ENCODE data around the gene RTN4RL1.

RTN4RL1 gene, protein sequence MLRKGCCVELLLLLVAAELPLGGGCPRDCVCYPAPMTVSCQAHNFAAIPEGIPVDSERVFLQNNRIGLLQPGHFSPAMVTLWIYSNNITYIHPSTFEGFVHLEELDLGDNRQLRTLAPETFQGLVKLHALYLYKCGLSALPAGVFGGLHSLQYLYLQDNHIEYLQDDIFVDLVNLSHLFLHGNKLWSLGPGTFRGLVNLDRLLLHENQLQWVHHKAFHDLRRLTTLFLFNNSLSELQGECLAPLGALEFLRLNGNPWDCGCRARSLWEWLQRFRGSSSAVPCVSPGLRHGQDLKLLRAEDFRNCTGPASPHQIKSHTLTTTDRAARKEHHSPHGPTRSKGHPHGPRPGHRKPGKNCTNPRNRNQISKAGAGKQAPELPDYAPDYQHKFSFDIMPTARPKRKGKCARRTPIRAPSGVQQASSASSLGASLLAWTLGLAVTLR

DNA sequence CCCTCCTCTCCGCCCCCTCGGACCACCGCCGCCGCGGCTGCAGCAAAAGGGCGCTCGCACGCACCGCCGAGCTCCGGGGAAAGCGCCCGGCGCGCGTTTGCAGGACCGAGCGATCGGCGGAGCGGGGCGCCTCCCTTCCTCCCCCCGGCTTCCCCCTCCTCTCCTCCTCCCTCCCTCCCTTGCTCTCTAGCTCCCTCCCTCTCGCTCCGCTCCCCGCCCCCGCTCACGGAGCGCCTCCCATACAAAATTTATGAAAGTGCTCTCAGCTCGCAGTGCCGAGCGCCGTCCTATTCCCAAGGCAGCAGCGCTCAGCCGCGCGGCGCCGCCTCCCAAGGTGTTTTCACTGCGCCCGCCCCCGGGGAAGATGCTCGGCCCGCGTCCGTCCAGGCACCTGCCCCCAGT lies at the start of gene RTN4RL1:
Gene RTN4RL1 (minus strand): TSS at position 115 of the 402 bp plus-strand sequence. CDS start 469 bp downstream, outside the sequence.
- FAIRE-seq, result no peak

DNA sequence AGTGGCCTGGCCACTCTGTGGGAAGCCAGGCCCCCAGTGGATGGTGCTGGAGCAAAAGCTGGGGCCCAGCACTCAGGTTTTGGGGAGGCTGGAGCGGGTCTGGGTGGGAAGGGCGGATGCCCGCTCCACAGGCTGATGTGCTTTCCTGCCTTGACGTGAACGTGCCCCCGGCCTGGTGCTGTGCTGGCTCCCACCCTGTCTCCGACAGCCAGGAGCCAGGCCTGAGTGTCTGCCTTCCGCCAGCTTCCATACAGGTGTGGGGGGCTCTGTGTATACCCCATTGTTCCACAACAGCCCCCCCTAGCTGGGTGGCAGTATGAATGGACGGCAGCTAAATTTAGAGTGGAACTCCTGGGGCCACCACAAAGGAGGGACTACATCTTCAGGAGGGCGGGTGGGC lies 49.8 kb upstream of the RTN4RL1 start:
- no peak for FAIRE-seq

DNA sequence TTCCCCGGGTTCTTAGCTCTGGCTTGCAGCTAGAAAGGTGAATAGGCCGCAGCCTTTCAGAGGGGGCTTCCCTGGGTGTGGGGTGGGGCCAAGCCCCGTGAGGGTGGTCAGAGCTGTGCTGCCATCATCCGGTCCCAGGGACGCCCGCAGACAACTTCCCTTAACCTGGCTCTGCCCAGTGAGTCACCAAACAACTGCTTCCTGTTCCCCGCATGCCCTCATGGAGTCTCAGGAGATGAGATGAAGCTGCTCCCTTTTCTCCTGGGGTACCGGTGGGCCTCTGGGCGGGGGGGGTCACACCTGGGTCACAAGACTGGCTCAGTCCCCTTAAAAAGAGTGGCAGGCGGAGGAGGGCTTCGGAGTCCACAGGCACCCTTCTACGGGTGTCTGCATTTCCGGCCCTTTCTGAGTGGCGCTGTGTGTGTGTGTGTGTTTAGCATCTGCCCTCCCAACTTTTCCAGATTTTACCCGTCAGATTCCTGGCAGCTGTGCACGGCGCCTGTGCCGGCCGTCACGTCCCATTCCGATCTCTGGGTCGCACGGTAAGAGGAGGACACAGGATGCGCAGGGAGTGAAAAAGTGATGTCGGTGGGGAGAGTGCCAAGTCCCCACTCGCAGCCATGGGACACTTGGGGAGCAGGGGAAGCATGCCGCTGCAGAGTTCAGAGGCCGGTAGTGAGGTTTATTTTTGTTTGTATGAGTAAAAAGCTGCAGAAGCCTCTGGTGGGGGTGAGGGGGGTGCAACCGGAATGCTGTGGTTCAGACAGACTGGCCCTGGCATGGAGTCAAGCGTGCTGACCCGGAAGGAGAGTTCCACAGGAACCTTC lies 46.5 kb upstream of the RTN4RL1 start:
- no peak for FAIRE-seq

DNA sequence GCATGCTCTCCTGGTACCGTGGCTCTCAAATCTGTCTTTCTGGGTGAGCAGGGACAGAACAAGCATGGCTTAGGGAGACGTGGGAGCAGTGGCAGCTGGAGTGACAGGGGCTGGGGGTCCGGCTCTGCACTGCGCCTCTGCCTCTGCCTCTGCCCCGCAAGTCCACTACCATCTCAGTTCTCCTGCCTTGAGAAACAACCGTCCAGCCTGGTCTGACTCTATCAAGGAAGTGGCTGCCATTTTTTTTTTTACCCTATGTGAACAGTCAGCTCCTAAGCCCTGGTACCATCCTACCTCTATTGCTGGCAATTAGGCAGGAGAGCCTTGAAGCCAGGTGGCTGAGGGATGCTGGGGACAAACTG lies 45.9 kb upstream of the RTN4RL1 start:
- no peak for FAIRE-seq

DNA sequence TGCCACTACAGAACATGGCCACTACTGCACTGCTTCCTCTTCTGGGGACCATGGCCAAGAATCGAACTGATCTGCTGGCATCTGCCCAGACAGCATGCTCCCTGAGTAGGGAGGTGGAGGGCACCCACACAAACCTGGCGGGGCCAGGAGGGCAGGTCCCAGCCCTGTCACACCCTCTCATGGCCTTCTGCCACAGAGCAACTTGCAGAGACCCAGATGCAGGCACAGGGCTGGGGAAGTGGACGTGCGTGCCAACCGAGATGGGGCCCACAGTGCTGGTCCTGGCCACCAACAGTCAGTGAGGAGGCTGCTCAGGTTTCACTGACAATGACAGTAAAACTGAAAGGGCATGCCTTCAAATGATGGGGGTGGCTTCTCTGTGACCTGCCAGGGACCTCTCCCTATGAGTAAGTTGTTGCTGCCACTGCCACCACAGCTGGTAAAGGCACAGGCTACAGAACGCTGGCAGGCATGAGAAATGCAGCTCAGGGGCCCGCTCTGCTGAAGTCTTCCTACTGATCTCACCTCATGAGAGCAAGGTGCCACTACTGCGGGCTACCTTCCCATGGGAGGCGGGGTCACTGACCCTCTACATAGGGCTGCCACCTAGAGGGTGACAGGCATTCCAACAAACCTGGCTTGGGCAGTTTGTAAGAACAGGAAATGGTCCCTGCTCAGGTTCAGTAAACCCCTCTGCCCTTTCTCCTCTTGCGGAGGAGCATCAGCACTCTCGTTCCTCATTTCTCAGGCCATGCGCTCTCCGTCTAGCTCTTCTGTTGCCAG lies 45.3 kb upstream of the RTN4RL1 start:
- no peak for FAIRE-seq

DNA sequence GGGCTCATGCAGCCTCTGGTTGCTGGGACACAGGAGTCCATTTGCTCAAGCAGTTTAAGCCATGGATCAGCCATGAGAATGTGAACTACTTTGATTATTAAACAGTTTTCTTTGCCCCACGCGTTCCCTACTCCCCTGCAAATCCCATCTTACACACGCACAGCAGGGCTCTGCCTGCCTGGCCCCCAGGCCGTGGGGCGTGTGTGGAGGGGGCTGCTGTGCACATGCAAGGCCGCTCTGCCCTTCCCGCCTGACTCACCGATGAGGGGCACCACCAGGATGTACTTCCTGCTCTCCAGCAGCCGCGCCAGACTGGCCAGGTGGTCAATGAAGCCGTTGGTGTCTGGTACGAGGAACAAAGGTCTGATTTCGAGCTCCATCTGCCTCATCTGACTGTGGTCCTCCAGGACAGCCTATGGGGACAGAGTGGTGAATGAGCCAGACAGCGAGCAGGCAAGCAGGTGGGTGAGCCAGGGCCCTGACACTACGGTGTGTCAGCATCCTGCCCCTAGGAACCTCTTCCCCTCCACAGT lies 43.5 kb upstream of the RTN4RL1 start:
- FAIRE-seq, result no peak

DNA sequence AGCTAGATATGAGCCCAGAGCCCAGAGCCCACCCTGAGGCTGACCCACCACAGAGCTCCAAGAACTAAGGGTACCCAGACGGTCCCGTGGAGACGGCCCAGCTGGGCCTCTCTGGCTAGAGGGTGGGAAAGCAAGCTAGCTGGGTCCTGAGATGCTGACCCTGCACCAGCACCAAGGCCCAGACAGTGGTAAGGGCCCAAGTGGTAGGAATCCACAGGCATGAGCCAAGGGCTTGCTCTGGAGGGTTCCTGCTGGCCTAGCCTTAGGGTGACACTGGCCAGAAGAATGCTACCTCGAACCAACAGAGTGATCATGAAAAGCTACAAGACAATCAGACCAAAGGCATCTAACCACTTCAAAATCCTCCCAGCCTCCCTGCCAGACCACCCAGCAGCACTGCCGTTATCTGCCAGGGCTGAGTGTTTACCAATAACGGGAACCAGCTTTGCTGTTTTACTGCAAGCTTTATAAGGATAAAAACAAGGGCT lies 42.9 kb upstream of the RTN4RL1 start:
- no peak for FAIRE-seq

DNA sequence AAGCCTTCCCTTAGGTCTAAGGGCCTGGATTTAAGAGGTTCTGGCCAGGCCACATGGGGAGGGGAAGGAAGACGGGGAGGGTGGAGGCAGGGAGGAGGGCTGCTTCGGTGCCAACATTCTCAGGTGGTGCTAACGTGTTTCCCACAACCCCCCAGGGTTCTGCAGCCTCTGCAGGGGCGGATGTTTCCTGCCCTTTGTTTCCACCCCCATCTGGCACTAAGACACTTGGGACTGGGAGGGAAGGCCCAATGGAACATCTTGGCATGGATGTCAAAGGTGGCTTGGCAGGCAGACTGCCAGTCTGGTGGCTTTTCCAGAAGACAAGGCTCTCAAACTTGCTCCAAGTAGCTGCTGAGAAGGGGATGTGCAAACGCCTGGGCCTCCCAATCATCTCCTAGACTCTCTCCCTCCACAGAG lies 42.5 kb upstream of the RTN4RL1 start:
- no peak for FAIRE-seq

DNA sequence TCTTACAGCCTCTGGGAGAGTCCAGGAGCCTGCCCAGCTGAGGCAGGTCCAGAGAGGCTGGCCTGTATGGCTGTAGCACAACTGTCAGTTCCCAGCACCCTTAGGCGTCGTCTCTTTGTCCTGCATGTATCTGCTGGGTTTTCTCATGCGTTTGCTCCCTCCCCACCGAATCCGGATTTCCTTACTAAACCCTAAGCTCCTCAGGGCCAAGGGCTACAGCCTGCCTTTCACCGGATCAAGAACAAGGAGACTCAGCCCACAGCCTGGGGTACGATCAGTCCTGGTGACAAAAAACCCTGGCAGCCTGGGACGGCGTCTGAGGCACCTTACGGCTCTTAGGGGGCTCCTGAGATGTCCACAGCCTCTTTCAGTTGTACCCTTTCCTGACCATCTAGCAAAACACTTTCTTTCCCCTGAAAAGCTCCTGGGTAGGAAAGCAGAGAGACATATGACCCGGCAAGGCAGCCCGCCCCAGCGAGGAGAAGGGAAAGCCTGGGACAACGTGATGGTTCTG lies 42.0 kb upstream of the RTN4RL1 start:
- no peak for FAIRE-seq

DNA sequence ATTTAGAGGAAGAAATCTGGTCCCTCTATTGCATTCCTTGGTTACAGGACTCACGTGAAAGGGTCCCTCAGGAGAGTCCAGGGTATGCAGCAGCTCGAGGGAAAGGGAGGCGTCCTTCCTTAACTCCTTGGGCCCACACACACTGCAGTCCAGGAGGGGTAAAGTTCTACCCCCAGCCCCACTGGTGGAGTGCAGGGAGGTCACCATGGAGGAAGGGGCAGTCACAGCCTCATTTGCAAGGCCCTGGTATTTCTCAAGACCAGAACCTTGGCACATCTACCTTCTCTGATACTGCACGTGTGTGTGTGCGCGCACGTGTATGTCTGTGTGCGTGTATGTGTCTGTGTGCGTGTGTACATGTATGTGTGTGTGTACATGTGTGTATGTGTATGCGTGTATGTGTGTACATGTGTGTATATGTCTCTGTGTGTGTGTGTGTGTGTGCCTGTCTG lies 40.8 kb upstream of the RTN4RL1 start:
- no peak for FAIRE-seq

DNA sequence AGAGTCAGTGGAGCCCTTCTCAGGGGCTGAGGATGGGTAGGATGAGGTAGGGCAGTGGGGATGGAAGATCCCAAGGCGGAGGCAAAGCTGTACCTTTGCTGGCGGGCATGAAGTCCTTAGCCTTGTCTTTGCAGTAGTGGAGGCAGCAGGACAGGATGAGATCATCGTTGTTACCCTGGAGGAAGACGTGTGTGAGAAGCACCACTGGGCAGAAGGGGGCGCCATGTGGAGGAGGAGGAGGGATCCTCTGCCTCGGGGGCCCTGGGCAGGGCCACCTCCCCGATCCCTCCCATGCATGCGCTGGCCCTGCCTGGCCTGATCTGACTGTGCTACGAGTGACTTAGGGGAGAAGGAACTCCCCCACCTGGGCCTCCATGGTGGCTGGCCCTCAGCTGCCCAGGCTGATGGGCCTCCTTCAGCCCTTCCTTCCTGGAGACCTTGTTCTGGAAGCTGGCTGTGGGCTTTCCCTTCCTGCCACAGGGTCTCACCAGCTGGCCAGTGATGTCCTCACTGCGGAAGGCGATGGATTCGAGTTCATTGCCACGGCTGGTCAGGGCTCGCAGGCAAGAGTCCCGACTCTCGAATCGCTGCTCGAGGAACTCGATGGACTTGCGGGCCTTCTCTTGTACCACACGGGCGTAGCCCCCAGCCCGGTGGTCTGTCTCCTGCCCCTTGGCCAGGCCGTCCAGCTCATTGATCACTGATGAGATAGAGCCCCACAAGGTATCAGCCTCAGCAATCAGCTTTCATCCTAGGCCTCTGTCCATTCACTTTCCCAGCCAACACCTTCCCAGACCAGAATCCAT lies 40.0 kb upstream of the RTN4RL1 start:
- no peak for FAIRE-seq

DNA sequence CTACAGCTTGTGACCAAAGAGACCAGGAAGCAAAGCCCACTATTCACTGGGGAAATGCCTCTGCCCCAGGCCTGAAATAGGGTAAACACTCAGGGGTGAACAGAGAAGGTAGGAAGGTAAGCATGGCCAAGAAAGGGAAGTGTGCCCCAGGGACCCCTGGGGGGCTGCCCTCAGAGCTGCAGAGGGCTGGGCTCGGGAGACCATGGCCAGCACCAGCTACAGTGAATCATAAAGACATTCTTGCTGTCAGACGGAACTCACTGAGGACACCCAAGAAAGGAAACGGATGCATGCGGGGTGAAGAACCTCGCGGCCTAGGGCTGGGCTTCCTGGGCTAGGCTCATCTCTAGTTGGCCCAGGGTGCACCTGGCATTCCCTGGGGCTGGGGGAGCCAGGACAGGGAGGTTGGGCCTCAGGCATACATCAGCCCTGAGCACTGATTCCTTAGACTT lies 39.4 kb upstream of the RTN4RL1 start:
- FAIRE-seq, result no peak

DNA sequence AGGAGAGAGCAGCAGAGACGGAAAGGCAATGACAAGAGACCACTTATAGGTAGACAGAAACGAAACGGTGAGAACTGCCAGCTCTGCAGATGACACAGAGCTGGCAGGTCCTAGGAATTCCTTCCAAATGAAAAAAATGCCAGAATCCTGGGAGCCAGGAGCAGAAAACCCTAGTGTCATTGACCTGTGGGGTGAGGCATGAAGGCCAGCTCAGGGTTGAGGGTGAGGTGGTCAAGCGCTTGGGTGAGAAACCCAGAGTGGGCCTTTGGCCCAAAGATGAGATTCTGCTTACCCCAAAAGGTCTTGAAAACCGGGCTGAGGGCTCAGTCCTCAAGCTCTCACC lies 39.0 kb upstream of the RTN4RL1 start:
- no peak for FAIRE-seq

DNA sequence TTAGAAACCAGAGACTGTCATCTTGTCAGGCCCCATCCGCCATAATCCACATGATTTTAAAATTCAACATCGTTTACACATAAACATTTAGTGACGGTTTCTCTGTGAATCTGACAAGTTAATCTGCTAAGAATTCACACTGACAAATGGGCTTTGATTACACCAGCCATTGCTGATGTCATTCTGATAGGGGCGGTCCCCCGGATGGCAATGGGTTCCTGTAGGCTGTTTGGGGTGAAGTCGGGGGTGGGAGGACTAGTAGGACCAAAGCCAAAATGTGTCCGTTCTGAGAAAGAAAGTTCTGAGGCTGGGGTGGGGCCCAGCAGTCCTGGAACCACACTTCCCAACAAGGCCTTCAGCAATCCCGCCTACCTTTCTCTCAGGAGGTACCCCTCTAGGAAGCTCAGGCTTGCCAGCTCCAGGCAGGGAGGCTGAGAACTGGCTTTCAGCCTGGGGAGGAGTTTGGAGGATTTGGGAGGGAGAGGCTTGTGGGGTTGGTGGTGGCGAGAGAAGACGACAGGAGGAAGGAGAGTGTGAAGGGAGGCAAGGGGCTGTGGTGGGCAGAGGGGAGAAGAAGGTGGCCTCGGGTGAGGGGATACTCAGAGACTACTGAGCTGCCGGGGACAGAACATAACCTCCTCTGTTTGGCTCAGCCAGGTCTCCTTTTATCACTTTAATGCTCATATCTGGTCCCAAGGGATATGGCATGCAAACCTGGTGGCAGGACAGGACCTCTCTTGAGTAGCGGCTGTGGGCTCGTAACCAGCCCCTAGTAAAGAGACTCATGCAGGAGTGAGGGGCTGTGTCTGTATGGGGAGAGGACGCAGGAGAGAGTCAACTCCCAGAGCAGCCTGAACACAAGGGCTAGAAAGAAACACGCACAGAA lies 38.4 kb upstream of the RTN4RL1 start:
- FAIRE-seq, result no peak

DNA sequence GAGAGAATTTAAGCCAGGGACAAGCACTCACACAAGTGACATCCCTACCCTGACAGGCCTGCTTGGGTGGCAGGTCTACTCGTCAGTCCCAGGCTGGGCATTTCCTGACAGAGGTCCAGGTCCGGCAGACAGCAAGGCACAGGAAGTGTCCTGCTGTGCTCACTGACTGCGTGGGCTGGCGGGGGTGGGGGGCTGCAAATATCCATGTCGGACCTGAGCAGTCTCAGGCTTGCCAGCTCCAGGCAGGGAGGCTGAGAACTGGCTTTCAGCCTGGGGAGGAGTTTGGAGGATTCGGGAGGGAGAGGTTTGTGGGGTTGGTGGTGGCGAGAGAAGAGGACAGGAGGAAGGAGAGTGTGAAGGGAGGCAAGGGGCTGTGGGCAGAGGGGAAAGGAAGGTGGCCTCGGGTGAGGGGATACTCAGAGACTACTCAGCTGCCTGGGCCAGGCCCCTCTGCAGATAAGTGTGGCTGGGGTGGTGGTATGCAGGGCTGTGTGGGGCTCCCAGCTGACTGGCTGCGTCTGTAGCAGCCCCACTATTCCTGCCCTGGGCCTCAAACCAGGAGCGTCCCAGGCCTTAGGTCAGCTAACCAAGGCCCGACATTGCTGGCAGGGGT lies 37.5 kb upstream of the RTN4RL1 start:
- no peak for FAIRE-seq

DNA sequence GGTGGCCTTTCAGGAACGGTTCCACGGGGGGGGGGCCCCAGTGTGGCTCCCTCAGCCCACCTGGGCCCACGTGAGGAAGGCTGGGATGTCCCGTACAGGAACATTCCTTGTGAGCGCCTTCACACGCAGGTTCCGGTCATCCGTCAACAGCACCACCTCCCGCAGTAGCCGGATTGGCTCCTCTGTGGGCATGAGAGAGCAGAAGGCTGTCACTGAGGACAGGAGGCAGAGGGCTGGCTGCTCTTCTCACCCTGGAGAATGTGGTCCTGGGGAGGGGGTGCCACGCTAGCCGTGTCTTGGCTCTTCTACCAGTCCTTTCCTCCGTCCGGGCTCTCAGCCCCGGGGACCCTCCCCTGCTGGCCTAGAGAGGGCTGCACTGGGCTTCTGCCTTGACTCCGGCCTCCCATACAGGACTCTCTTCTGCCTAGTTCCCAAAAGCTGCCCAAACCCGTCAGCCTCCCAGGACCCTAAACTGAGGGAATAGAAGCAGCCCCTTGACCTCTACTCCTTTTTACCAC lies 36.4 kb upstream of the RTN4RL1 start:
- no peak for FAIRE-seq

DNA sequence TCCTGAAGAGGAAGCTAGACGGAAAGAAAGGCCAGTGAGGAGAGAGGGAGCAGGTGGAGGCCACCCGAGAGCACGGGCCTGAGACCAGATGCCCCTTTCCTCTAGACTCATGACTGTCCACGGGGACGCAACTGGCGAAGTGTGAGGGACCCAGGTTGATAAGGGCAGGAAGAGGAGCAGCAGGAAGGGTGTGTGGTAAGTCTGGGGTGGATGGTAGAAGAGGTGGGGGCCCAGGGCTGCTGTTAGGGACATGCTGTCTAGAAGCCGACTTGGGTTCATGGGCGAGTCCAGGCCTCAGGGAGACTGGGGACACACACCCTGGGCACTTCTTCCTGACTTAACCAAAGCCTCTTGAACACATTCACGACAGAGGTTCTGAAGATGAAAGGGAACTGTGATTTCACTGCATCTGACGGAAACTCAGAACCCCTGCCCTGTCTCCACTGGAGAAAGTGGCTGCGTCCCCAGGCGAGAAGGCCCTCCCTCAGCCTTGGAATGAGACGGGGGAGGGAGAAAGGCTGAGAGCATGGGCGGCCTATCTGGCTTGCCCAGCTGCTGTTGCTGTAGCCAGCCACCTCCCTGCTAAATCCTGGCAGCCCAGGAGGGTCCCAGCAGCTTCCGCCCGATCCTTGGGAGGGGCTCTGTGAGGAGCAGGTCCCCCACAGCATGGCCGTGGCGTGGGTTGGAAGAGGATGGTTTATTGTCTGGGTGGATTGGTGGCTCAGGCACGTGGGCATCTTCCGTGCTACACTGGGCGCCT lies 35.7 kb upstream of the RTN4RL1 start:
- FAIRE-seq, result no peak

DNA sequence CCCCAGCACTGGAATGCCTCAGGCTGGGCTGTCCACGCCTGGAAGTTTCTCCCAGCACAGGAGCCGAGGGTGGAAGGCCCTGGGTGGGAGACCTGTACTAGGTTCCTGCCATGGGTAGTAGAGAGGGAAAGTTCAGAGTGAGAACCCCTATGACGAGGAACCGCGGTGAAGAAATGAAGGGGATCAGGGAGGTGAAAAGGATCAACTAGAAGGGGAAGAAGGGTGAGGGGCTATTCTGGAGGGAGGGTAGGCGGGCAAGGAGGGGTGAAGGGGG lies 35.2 kb upstream of the RTN4RL1 start:
- no peak for FAIRE-seq
